NAMALWA (cell line): Measurements from ENCODE around the gene SRXN1.

Source experiments
- DNase-seq: peaks from one replicate; pipeline ENCODE4 v3.0.0-alpha.2; 2015; ENCODE audit warnings: low spot score

The SRXN1 gene

GRCh38 chr20:635893-636338 lies 17.1 kb downstream of the SRXN1 start:
- no peak for DNase-seq

GRCh38 chr20:635028-635892 lies 17.7 kb downstream of the SRXN1 start:
- DNase-seq: no peak

DNA sequence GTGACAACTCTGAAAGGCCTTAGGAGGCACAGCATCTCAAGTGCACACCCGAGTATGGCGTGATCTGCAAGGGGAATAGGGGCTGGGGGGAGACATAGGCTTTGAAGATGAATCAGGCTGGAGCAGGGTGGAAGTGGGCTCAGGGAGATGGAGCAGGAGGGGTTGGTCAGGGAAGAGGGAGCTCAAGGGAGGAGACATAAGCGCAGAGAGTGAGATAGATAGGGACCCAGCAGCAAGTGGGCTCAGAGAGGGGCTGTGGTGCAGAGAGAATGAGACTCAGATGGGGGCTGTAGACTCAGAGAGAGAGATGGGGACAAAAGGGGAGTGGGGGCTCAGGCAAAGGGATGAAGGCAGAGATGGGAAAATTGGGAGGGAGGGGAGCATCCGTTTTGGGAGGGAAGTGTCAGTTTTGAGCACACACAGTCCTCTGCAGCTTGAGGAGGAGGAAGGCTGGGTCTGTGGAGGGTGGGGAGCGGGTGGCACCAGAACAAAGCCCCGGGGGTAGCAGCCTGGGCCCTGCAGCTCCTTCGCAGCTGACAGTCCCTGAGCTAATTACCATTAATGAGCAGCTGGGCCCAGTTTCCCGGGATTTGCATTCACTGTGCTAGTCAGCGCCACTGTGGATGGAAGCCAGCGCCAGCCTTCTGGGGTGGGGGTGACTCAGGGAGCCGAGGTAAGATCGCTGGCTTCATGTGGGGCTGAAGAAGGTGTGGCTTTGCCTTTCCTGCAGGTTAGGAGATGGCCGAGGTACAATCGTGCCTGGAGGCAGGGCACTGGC lies 18.7 kb downstream of the SRXN1 start:
- no peak for DNase-seq

DNA sequence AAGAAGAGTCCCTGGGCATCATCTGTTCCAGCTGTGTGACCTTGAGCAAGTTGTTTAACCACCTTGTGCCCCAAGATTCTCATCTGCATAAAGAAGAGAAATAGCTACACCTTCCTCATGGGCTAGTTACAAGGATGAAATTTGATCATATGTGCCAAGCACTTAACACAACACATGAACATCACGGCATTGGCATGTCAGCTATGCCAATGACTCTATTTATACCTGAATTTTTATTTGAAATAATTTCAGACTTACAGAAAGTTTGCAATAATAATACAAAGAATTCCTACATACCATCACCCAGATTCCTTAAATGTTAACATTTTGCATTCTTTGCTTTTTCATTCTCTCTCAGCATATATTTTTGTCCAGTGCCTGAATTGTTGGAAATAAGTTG lies 21.9 kb downstream of the SRXN1 start:
- DNase-seq: no peak

DNA sequence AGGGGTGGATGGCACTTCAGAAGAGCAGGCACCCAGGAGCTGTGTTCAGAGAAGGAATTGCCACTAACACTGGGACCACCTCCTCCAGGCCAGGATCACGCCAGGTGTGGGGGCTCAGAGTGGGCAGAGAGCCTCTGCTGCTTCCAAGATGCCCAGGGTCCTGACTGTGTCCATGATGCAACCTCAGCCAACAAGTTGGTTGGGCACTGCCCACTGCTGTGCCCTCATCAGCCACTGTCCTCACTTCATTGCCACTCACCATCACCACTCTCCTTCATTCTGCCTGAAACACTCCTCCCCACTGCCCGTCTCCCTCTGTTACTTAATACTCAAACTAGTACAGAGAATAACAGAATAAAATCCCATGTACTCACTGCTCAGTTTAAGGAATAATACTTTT lies 26.4 kb downstream of the SRXN1 start:
- no peak for DNase-seq

DNA sequence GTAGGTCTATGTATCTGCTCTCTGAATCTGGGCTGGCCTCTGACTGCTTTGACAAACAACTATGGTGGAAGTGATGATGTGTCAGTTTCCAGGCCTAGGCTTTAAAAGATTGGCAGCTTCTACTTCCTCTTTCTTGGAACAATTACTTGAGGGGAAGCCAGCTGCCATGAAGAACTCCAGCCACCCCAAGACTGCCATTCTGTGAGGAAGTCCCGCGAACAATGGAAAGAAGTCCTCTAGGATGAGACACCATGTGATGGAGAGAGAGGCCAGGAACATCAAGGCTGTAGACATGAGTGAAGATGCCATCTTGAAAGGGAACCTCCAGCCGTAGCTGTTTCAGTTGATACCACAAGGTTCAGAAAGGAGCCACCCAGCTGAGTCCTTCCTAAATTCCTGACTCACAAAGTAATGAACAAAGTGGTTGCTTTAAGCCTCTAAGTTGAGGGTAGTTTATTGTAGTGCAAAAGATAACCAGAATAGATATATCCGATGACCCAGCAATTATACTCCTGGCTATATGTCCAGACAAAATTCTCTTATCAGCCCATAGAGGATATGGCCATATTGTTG lies 27.6 kb downstream of the SRXN1 start:
- no peak for DNase-seq

DNA sequence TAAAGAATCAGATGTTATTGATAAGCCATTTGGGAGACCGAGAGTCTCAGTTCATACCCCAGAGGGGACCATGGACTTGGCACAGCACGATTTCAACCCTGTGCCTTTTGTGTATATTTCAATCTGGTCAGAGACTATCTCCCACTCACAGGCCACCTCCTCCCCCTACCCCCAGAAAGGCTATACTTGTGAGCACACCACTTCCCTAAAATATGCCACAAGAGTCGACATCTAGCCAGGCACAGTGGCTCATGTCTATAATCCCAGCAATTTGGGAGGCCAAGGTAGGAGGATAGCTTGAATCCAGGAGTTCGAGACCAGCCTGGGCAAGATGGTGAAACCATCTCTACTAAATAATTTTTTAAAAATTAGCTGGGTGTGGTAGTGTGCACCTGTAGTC lies 29.3 kb downstream of the SRXN1 start:
- DNase-seq: no peak

DNA sequence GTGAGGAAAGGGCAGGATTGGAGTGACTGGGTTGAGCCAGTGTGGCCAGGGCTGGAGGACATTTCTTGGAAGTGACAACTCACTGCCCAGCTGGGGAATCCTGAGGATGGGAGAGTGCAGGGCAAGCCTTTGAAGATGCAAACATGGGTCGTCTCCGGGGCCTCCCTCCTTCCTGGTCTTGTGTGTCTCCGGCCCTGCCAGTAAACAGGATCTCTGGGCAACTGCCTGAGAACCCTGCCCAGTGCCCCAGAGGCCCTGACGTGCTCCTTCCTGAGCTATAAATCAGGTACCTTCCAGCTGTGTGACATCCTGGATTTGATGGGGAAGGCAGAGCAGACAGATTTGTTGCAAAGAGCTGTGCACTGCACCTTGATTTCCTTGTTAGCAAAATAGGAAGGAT lies 30.0 kb downstream of the SRXN1 start:
- no peak for DNase-seq

DNA sequence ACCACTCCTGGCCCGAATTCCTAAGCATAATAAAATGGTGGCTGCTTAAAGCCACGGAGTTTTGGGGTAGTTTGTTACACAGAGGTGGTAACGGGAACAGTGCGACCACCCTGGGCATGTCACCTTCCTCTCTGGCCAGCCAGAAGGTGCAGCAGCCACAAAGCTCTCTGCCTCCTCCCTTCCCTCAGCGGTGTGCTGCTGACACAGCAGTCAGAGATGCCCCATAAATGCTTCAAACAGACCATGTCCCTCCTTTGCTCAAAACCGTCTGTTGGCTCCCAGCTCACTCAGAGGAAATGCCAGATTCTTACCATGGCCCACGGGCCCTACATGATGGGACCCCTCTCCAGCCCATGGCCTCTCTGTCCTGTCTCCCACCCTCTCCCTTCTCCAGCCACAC lies 30.8 kb downstream of the SRXN1 start:
- DNase-seq: no peak

GRCh38 chr20:621125-621756 lies 31.8 kb downstream of the SRXN1 start:
- DNase-seq: no peak

GRCh38 chr20:620246-620645 lies 32.8 kb downstream of the SRXN1 start:
- no peak for DNase-seq

- DNase-seq: no peak
These were observed 34.0 kb downstream of the SRXN1 start for GRCh38 chr20:618980-619379.

- no peak for DNase-seq
These were observed 34.9 kb downstream of the SRXN1 start for GRCh38 chr20:617934-618690.

GRCh38 chr20:615514-615913 lies 37.5 kb downstream of the SRXN1 start:
- peak; percentile 52 for DNase-seq

- no peak for DNase-seq
These were observed 41.2 kb downstream of the SRXN1 start for GRCh38 chr20:611843-612185.

DNA sequence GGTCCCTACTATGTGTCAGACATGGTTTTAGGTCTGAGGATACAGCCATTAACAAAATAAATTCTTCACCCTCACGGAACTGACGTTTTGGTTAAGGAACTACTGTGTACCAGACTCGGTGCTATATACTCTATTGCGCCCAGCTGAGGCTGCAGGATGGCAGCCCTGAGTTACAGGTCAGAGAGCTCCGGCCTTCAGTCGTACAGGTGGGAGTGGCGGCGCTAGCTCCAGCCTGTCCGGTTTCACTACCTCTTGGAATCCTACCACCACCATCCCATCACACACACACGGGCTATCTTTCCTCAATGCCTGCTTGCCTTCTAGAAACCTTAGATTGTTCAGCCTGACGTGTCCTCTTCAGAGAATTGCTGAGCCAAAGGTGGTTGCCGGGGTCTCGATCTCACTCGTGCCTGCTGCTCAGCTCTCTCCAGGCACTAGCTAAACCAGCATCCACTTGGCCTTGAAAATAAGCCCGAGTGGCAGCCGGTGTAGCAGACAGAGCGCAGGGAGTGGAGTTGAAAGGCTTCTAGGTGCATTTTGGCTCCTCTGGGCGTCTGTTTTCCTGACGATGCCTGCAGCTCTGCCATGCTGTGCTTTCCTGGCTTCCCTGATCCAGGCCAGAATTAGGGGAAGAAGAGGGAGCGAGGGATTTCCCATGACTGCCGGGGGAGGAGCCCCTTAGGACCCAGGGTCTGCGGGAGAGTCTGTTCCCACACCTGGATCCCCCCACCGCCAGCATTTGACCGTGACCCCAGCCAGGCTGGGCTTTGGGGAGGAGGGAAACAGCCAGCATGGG lies 41.8 kb downstream of the SRXN1 start:
- no peak for DNase-seq

DNA sequence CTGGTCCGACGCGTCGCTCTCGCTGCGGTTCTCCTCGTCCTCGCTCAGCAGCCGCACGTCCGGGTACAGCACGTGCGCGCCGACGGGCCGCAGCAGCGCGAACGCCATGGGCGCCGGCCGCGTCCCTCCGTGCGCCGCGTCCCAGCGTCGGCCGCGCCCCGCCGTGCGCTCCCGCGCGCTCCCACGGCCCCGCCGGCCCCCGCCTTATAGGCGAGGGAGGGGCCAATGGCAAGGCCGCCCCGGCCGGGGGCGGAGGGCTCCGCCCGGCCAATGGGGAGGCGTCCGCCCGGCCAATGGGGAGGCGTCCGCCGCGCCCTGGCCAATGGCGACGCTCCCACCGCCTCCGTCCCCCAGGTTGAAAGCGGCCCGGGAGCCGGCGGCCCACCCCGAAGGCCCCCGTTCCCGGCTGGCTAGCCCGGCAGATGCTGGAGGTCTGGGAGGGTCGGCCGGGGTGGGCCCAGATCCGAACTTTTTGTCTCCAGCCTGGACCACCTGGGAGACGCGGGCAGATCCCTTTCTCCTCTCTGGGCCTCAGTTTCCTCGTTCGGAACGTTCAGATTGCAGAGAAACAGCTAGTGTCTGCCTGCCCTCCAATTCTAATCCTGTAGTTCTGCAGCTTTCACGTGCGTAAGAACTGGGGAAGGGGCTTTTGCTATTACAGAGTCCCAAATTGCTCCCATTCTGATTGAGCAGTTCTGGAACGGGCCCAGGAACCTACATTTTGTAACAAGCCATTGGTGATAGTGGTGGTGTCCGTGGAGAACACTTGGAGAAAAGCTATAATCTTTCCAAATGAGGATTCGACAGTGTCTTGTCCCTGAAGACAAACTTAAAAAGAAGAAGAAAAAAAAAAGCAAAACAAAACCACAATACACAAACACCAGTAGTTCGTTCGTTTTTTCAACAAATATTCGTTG lies 42.6 kb downstream of the SRXN1 start, which contains the start of gene TCF15:
TCF15 (minus strand) TSS at position 180 of the 917 bp plus-strand sequence; CDS start at position 108, 72 bp downstream.
- no peak for DNase-seq

GRCh38 chr20:609371-609964 lies 43.5 kb downstream of the SRXN1 start:
- no peak for DNase-seq

- no peak for DNase-seq
These were observed 44.0 kb downstream of the SRXN1 start for GRCh38 chr20:608970-609369.
